Type B pancreatic cell (in vitro differentiated cells): ENCODE data around the gene KCNT1. TPM values are rescaled to one million over a fixed set of nuclear protein-coding genes. Genes with fewer than 3 reads are reported as not detected.

ENCODE experiments used
- DNase-seq: peaks from one replicate; pipeline ENCODE4 v3.0.0; 2021; ENCODE audit warnings: mixed read lengths; ENCODE audit not compliant: unreplicated experiment; ENCODE audit errors: extremely low spot score
- H3K27ac Mint-ChIP-seq: 2 replicates; pipeline ENCODE4 v1.8.0; 2021; ENCODE audit warnings: mild to moderate bottlenecking, mixed read lengths
- H3K27me3 Mint-ChIP-seq: 2 replicates; pipeline ENCODE4 v1.8.0; 2021; ENCODE audit warnings: mixed read lengths
- H3K36me3 Mint-ChIP-seq: 2 replicates; pipeline ENCODE4 v1.8.0; 2021; ENCODE audit warnings: mixed read lengths
- H3K4me1 Mint-ChIP-seq: one replicate; pipeline ENCODE4 v1.8.0; 2021; ENCODE audit warnings: mixed read lengths; ENCODE audit not compliant: unreplicated experiment
- H3K4me3 Mint-ChIP-seq: 2 replicates; pipeline ENCODE4 v1.8.0; 2021; ENCODE audit warnings: mild to moderate bottlenecking, mixed read lengths
- H3K9me3 Mint-ChIP-seq: 2 replicates; pipeline ENCODE4 v1.8.0; 2021; ENCODE audit warnings: mixed read lengths
- CTCF ChIP-seq: fragments of 200-600 bp; sonication (generic); conservative IDR thresholded peaks from 2 replicates; pipeline ENCODE4 v1.5.0; 2021; ENCODE audit warnings: antibody characterized with exemption, mild to moderate bottlenecking
- total RNA-seq: library from RNA; stranded (reverse); gene quantifications from 2 replicates; pipeline ENCODE4 v1.2.1, GENCODE V29; 2021; ENCODE audit warnings: low replicate concordance

Gene KCNT1
- total RNA-seq, 1 donor from 2014 or later, result not detected

DNA sequence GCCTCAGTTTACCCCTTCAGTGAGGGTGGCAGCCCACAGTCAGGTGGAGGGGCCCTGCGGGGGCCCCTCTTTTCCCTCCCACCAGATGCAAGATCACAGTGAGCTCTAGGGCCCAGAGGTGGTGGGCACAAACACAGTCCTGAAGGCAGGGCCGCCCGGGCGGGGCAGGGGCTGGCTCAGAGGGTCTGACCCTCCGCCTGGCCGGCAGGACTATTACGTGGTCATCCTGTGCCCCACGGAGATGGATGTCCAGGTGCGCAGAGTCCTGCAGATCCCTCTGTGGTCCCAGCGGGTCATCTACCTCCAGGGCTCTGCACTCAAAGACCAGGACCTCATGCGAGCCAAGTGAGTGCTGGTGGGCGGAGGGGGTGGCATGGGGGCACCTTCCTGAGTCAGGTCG is 63.4 kb downstream of the KCNT1 start:
- Mint-ChIP-seq H3K4me1 (no peaks in the 10 kb centered on the region), H3K36me3 (no peaks in the 10 kb centered on the region), H3K27me3 (no peaks in the 10 kb centered on the region), H3K9me3 (no peaks in the 10 kb centered on the region), H3K4me3 (no peak overlapping the region), H3K27ac (no peak overlapping the region)
- no peak for DNase-seq
- no peak for TF ChIP-seq CTCF

GRCh38 chr9:135766251-135766650 is 64.3 kb downstream of the KCNT1 start:
- Mint-ChIP-seq H3K27ac (no peak overlapping the region), H3K36me3 (no peaks in the 10 kb centered on the region), H3K27me3 (no peaks in the 10 kb centered on the region), H3K4me1 (no peaks in the 10 kb centered on the region), H3K9me3 (no peaks in the 10 kb centered on the region), H3K4me3 (no peak overlapping the region)
- DNase-seq, result no peak
- TF ChIP-seq CTCF, result no peak

DNA sequence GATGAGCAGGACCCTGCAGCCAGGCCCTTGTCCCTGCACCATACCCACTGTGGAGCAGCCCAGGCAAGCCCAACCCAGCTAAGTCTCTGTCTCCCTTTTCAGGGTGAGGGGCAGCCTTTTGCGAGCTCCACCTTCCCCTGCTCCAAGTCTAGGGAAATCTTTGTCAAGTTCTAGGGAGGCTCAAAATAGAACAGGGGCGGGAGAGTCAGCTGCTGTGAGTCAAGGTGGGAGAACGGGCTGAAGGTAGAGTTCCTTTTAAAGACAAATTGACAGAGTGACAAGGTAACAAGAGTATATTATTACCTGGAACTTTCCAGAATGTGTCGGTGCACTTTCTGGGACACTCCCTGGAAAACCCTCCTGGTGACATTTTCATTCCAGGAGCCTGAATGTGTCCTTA is 64.7 kb downstream of the KCNT1 start:
- Mint-ChIP-seq H3K4me1 (no peaks in the 10 kb centered on the region), H3K9me3 (no peaks in the 10 kb centered on the region), H3K36me3 (no peaks in the 10 kb centered on the region), H3K4me3 (no peak overlapping the region), H3K27me3 (no peaks in the 10 kb centered on the region), H3K27ac (no peak overlapping the region)
- no peak for TF ChIP-seq CTCF
- no peak for DNase-seq

GRCh38 chr9:135768516-135769218 is 66.7 kb downstream of the KCNT1 start:
- no peak for DNase-seq
- H3K27me3 Mint-ChIP-seq, result no peaks in the 10 kb centered on the region
- H3K27ac Mint-ChIP-seq, result no peak overlapping the region
- no peaks in the 10 kb centered on the region for H3K9me3 Mint-ChIP-seq
- no peaks in the 10 kb centered on the region for H3K4me1 Mint-ChIP-seq
- no peak overlapping the region for H3K4me3 Mint-ChIP-seq
- TF ChIP-seq CTCF, result no peak
- no peaks in the 10 kb centered on the region for H3K36me3 Mint-ChIP-seq

DNA sequence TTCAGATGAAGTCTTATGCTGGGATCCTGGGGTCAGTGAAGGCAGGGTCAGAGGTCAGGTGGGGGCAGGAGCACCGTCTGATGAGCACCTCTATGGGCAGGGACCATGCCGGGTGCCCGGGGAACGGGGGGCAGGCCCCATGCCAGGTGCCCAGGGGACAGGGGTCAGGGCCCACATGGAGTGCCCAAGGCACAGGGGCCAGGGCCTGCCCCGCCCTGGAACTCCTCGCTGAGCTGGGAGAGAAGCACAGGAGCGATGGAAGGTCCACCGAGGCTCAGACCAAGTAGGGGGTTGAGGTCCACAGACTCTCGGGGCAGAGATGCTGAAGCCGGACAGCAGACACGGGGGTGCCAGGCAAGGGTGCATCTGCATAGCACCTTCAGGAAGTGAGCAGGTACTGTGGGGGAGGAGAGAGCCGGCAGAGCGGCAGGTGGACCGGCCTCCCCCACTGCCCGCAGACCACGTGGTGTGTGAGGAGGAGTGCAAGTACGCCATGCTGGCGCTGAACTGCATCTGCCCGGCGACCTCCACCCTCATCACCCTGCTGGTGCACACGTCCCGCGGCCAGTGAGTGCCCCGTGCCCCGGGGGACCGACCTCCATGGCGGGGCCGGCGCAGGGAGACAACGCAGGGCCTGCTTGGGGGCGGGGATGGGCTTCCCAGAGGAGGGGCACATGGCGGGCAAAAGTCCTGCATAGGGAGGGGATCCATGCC is 67.7 kb downstream of the KCNT1 start:
- H3K36me3 Mint-ChIP-seq, result no peaks in the 10 kb centered on the region
- no peaks in the 10 kb centered on the region for H3K27me3 Mint-ChIP-seq
- no peak overlapping the region for H3K27ac Mint-ChIP-seq
- H3K4me1 Mint-ChIP-seq, result no peaks in the 10 kb centered on the region
- H3K4me3 Mint-ChIP-seq, result no peak overlapping the region
- DNase-seq, result no peak
- TF ChIP-seq CTCF, result no peak
- no peaks in the 10 kb centered on the region for H3K9me3 Mint-ChIP-seq
